Measurements from ENCODE around the gene P4HB. TPM values are rescaled to one million over a fixed set of nuclear protein-coding genes. Genes with fewer than 3 reads are reported as not detected.

The P4HB gene
- total and polyA plus RNA-seq, 2 donors (not counting 1 experiment from before 2014, with no cell fraction given), result 37.4 to 191 TPM

DNA sequence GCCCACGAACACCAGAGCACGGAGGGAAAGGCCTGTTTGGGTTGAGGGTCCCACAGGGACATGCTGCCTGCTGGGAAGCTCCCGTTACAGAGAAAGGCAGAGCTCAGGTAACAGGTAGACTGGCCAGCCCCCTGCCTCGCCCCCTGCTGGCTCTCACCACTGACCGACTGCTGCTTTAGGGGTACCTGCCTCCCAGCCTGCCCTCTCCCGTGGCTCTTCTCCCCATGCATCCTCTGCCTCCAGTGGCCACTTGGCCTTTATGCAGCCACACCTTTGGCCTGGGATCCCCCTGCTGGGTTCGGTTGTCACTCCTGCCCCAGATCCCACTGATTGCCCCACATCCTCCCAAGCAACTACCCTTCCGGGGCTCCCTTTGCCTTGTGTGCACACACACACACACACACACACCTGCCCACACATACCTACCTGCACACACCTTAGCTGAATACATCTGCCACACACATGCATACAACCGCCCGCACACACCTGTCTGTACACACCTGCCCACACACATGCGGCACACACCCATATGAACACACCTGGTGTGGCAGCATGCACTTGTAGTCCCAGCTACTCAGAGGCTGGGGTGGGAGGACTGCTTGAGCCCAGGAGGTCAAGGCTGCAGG, 34.4 kb downstream of the P4HB start:
- TF ChIP-seq, protein P1, sequence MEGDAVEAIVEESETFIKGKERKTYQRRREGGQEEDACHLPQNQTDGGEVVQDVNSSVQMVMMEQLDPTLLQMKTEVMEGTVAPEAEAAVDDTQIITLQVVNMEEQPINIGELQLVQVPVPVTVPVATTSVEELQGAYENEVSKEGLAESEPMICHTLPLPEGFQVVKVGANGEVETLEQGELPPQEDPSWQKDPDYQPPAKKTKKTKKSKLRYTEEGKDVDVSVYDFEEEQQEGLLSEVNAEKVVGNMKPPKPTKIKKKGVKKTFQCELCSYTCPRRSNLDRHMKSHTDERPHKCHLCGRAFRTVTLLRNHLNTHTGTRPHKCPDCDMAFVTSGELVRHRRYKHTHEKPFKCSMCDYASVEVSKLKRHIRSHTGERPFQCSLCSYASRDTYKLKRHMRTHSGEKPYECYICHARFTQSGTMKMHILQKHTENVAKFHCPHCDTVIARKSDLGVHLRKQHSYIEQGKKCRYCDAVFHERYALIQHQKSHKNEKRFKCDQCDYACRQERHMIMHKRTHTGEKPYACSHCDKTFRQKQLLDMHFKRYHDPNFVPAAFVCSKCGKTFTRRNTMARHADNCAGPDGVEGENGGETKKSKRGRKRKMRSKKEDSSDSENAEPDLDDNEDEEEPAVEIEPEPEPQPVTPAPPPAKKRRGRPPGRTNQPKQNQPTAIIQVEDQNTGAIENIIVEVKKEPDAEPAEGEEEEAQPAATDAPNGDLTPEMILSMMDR (IDR thresholded peaks at IDR 0.05), result no peak
- TF ChIP-seq EZH2 (IDR thresholded peaks at IDR 0.05; ENCODE audit: borderline replicate concordance, insufficient read depth, low read depth, low read length, poor library complexity, severe bottlenecking), result no peak
- Mint-ChIP-seq H3K27me3 (no peaks in the 10 kb centered on the region), H3K4me3 (no peak overlapping the region), H3K9me3 (ENCODE audit: insufficient read depth) (no peaks in the 10 kb centered on the region), H3K27ac (no peak overlapping the region), H3K4me1 (peaks cover 10% of the 10 kb centered on the region)
- ATAC-seq (ENCODE audit: low read depth) (no peak), DNase-seq (no peak)
- WGBS (ENCODE audit: insufficient coverage), result 92% methylated on average over 10 of the region's 11 CpGs
- peaks cover 45% of the 10 kb centered on the region for H3K79me2 ChIP-seq (ENCODE audit: control insufficient read depth, insufficient read depth, low read length)
- H3K9ac ChIP-seq (ENCODE audit: low read length), result no peak overlapping the region
- H3K27ac ChIP-seq (ENCODE audit: low read length in 2 of 2), result no peak overlapping the region
- H2AFZ ChIP-seq (ENCODE audit: insufficient read depth, low read depth, low read length, poor library complexity, severe bottlenecking), result no peak overlapping the region
- H3K4me3 ChIP-seq (ENCODE audit: control extremely low read depth in 1 of 5, extremely low read depth in 1 of 5, insufficient read depth in 1 of 5, low read depth in 2 of 5, low read length in 4 of 5), result no peak overlapping the region
- intact Hi-C loops (cut with micrococcal nuclease), result no loop called here
- no peak overlapping the region for H3K4me2 ChIP-seq (replicated peaks; ENCODE audit: low read depth, low read length, poor library complexity, severe bottlenecking)
- H3K36me3 ChIP-seq (replicated peaks in 1 of 2; ENCODE audit: control extremely low read depth in 1 of 2, control insufficient read depth in 1 of 2, extremely low read depth in 1 of 2, insufficient read depth in 2 of 2, low read length in 1 of 2), result peaks cover 0 to 15% of the 10 kb centered on the region in 2 experiments
- H3K4me1 ChIP-seq (ENCODE audit: control insufficient read depth in 2 of 2, insufficient read depth in 2 of 2, low read length in 2 of 2), result no peaks in the 10 kb centered on the region
- no peaks in the 10 kb centered on the region for H3K9me3 ChIP-seq (ENCODE audit: control extremely low read depth in 1 of 3, control insufficient read depth in 2 of 3, insufficient read depth in 1 of 3, low read length in 2 of 3)
- CTCF ChIA-PET, result no interaction called here
- POLR2A ChIA-PET, result no interaction called here
- no peaks in the 10 kb centered on the region for H3K27me3 ChIP-seq (replicated peaks in 1 of 4; ENCODE audit: control extremely low read depth in 1 of 4, control insufficient read depth in 3 of 4, insufficient read depth in 4 of 4, low read length in 3 of 4)
- peaks cover 55% of the 10 kb centered on the region for H4K20me1 ChIP-seq (ENCODE audit: control insufficient read depth, insufficient read depth, low read length, poor library complexity, severe bottlenecking)

DNA sequence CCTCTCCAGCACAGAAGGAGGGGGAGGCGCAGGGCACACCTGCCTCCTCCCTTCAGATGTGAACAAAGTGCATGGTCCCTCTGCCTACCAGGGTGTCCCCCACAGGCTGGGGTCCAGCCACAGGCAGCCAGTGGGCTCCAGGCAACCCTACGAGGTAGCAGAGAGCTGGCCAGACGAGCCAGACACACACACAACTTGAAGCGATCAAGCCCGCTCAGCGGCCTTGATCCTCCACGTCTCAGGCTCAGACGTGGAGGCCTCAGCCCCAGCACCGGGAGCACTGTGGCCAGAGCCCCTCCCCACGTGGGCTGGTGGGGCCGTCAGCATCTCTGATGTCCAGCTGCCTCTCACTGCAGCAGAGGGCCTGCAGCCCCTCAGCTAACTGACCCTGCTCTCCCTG, 35.7 kb downstream of the P4HB start:
- no peak overlapping the region for H3K9ac ChIP-seq (ENCODE audit: low read length)

More for the DNA sequence above, 35.7 kb downstream of the P4HB start:
- Histone ChIP-seq H3K36me3 (replicated peaks in 1 of 2; ENCODE audit: control extremely low read depth in 1 of 2, control insufficient read depth in 1 of 2, extremely low read depth in 1 of 2, insufficient read depth in 2 of 2, low read length in 1 of 2) (peaks cover 0 to 12% of the 10 kb centered on the region in 2 experiments), H3K27me3 (replicated peaks in 1 of 4; ENCODE audit: control extremely low read depth in 1 of 4, control insufficient read depth in 3 of 4, insufficient read depth in 4 of 4, low read length in 3 of 4) (no peaks in the 10 kb centered on the region), H3K4me3 (ENCODE audit: control extremely low read depth in 1 of 5, extremely low read depth in 1 of 5, insufficient read depth in 1 of 5, low read depth in 2 of 5, low read length in 4 of 5) (no peak overlapping the region), H2AFZ (ENCODE audit: insufficient read depth, low read depth, low read length, poor library complexity, severe bottlenecking) (no peak overlapping the region), H3K4me2 (replicated peaks; ENCODE audit: low read depth, low read length, poor library complexity, severe bottlenecking) (no peak overlapping the region), H3K79me2 (ENCODE audit: control insufficient read depth, insufficient read depth, low read length) (peaks cover 33% of the 10 kb centered on the region), H3K27ac (ENCODE audit: low read length in 2 of 2) (no peak overlapping the region), H4K20me1 (ENCODE audit: control insufficient read depth, insufficient read depth, low read length, poor library complexity, severe bottlenecking) (peaks cover 45% of the 10 kb centered on the region), H3K9me3 (ENCODE audit: control extremely low read depth in 1 of 3, control insufficient read depth in 2 of 3, insufficient read depth in 1 of 3, low read length in 2 of 3) (no peaks in the 10 kb centered on the region), H3K4me1 (ENCODE audit: control insufficient read depth in 2 of 2, insufficient read depth in 2 of 2, low read length in 2 of 2) (no peaks in the 10 kb centered on the region)
- Mint-ChIP-seq H3K9me3 (ENCODE audit: insufficient read depth) (no peaks in the 10 kb centered on the region), H3K4me3 (no peak overlapping the region), H3K27ac (no peak overlapping the region), H3K27me3 (no peaks in the 10 kb centered on the region), H3K4me1 (peaks cover 9% of the 10 kb centered on the region)
- POLR2A ChIA-PET, result no interaction called here
- intact Hi-C loops (cut with micrococcal nuclease), result no loop called here
- 92% methylated on average over 11 of the region's 11 CpGs for WGBS (ENCODE audit: insufficient coverage)
- no peak for ATAC-seq (ENCODE audit: low read depth)
- CTCF ChIA-PET, result no interaction called here
- DNase-seq, result no peak
- TF ChIP-seq EZH2 (IDR thresholded peaks at IDR 0.05; ENCODE audit: borderline replicate concordance, insufficient read depth, low read depth, low read length, poor library complexity, severe bottlenecking), result no peak
- TF ChIP-seq, protein P1 (IDR thresholded peaks at IDR 0.05), result no peak

Data from B cell (primary cell).